Mesendoderm (in vitro differentiated cells): Measurements from ENCODE around the gene NDUFB7.

Experiments used
- DNase-seq: peaks from one replicate; pipeline ENCODE4 v3.0.0; 2013
- H2AK5ac ChIP-seq: 2 replicates; pipeline ENCODE4 v1.6.1; 2013; ENCODE audit warnings: low read length, inconsistent platforms
- H2BK120ac ChIP-seq: 2 replicates; pipeline ENCODE4 v1.6.1; 2013; ENCODE audit warnings: low read depth, mild to moderate bottlenecking, low read length, moderate library complexity, mixed read lengths
- H2BK15ac ChIP-seq: replicated peaks from 2 replicates; pipeline ENCODE4 v1.6.1; 2013; ENCODE audit warnings: low read depth, mild to moderate bottlenecking, moderate library complexity
- H2BK5ac ChIP-seq: 2 replicates; pipeline ENCODE4 v1.6.1; 2013; ENCODE audit warnings: low read length, inconsistent platforms
- H3K18ac ChIP-seq: 2 replicates; pipeline ENCODE4 v1.6.1; 2013; ENCODE audit warnings: mild to moderate bottlenecking, low read length, mixed read lengths
- H3K23ac ChIP-seq: one replicate; pipeline ENCODE4 v1.6.1; 2013; ENCODE audit warnings: low read length
- H3K27ac ChIP-seq: 2 replicates; pipeline ENCODE4 v1.5.1; 2013; ENCODE audit warnings: low read depth, mild to moderate bottlenecking, inconsistent platforms, low read length, moderate library complexity
- H3K27me3 ChIP-seq: 2 replicates; pipeline ENCODE4 v1.6.1; 2013; ENCODE audit warnings: low read length, control low read depth, mild to moderate bottlenecking, inconsistent platforms; ENCODE audit not compliant: insufficient read depth, poor library complexity
- H3K36me3 ChIP-seq: 2 replicates; pipeline ENCODE4 v1.6.1; 2013; ENCODE audit warnings: low read length, inconsistent platforms; ENCODE audit not compliant: control insufficient read depth, insufficient read depth
- H3K4ac ChIP-seq: one replicate; pipeline ENCODE4 v1.6.1; 2013; ENCODE audit warnings: low read depth, mild to moderate bottlenecking, low read length, moderate library complexity
- H3K4me1 ChIP-seq: 2 replicates; pipeline ENCODE4 v1.6.1; 2013; ENCODE audit warnings: low read depth, low read length, inconsistent platforms; ENCODE audit not compliant: control insufficient read depth
- H3K4me2 ChIP-seq: 2 replicates; pipeline ENCODE4 v1.6.1; 2013; ENCODE audit warnings: low read length
- H3K4me3 ChIP-seq: 2 replicates; pipeline ENCODE4 v1.5.1; 2013; ENCODE audit warnings: mild to moderate bottlenecking, low read length
- H3K56ac ChIP-seq: one replicate; pipeline ENCODE4 v1.6.1; 2013; ENCODE audit warnings: low read length
- H3K79me1 ChIP-seq: 2 replicates; pipeline ENCODE4 v1.6.1; 2013; ENCODE audit warnings: low read length, inconsistent platforms
- H3K79me2 ChIP-seq: 2 replicates; pipeline ENCODE4 v1.6.1; 2013; ENCODE audit warnings: mild to moderate bottlenecking, low read length; ENCODE audit not compliant: control insufficient read depth, insufficient read depth
- H3K9ac ChIP-seq: 2 replicates; pipeline ENCODE4 v1.6.1; 2013; ENCODE audit warnings: low read length, inconsistent platforms
- H4K5ac ChIP-seq: one replicate; pipeline ENCODE4 v1.6.1; 2013; ENCODE audit warnings: low read length
- H4K8ac ChIP-seq: one replicate; pipeline ENCODE4 v1.6.1; 2013; ENCODE audit warnings: low read depth, mild to moderate bottlenecking, control low read depth, low read length, moderate library complexity
- WGBS: extraction: QIAGEN DNeasy Blood & Tissue Kit; methylation state at CpG from one replicate; pipeline ENCODE4 v1.1.7; 2013; ENCODE audit warnings: low lambda C conversion rate, missing lambda C conversion rate; ENCODE audit not compliant: insufficient coverage; ENCODE audit errors: extremely low coverage; 5-methylcytosine and 5-hydroxymethylcytosine counted together

Gene NDUFB7

GRCh38 chr19:14561249-14561648 is 10.6 kb downstream of the NDUFB7 start:
- Histone ChIP-seq H3K27ac (peak overlapping the region; percentile 59), H3K4ac (no peak overlapping the region), H3K23ac (no peak overlapping the region), H2BK15ac (no peak overlapping the region), H3K4me3 (no peak overlapping the region), H2AK5ac (no peak overlapping the region), H2BK120ac (no peak overlapping the region), H3K18ac (no peak overlapping the region), H4K8ac (no peak overlapping the region), H3K4me2 (no peak overlapping the region), H4K5ac (no peak overlapping the region), H3K36me3 (no peaks in the 10 kb centered on the region), H3K27me3 (no peaks in the 10 kb centered on the region), H3K4me1 (peaks cover 7% of the 10 kb centered on the region), H3K9ac (peak overlapping the region; percentile 43), H3K79me2 (peaks cover 12% of the 10 kb centered on the region), H3K79me1 (peaks cover 10% of the 10 kb centered on the region), H3K56ac (peak overlapping the region; percentile 50), H2BK5ac (no peak overlapping the region)
- WGBS = no CpG with 5 or more reads among the region's 8 CpGs
- DNase-seq = no peak

- H3K23ac ChIP-seq = no peak overlapping the region
These were observed 11.1 kb downstream of the NDUFB7 start for GRCh38 chr19:14560776-14561108.

GRCh38 chr19:14559916-14560775 is 11.7 kb downstream of the NDUFB7 start:
- Histone ChIP-seq H2BK5ac (no peak overlapping the region), H3K27me3 (no peaks in the 10 kb centered on the region), H4K5ac (no peak overlapping the region), H3K4me3 (no peak overlapping the region), H3K79me1 (peaks cover 10% of the 10 kb centered on the region), H2BK15ac (no peak overlapping the region), H3K9ac (peak overlapping the region; percentile 42), H4K8ac (no peak overlapping the region), H3K36me3 (no peaks in the 10 kb centered on the region), H3K27ac (peak overlapping the region; percentile 25), H2BK120ac (no peak overlapping the region), H3K4me1 (peaks cover 7% of the 10 kb centered on the region), H3K18ac (no peak overlapping the region), H3K23ac (no peak overlapping the region), H3K79me2 (peaks cover 12% of the 10 kb centered on the region), H3K4ac (no peak overlapping the region), H3K4me2 (no peak overlapping the region), H3K56ac (peak overlapping the region; percentile 73), H2AK5ac (peak overlapping the region; percentile 38)
- DNase-seq = no peak
- WGBS = no CpG with 5 or more reads among the region's 28 CpGs

More at GRCh38 chr19:14560776-14561108, 11.1 kb downstream of the NDUFB7 start:
- H4K5ac ChIP-seq = no peak overlapping the region
- peaks cover 10% of the 10 kb centered on the region for H3K79me1 ChIP-seq
- H2BK5ac ChIP-seq = no peak overlapping the region
- H3K9ac ChIP-seq = peak overlapping the region; percentile 42
- H3K27me3 ChIP-seq = no peaks in the 10 kb centered on the region
- no peak overlapping the region for H4K8ac ChIP-seq
- no peak overlapping the region for H3K27ac ChIP-seq
- H3K4ac ChIP-seq = no peak overlapping the region
- no peak for DNase-seq
- no peak overlapping the region for H3K4me3 ChIP-seq
- H3K18ac ChIP-seq = no peak overlapping the region
- peaks cover 12% of the 10 kb centered on the region for H3K79me2 ChIP-seq
- no peak overlapping the region for H2BK15ac ChIP-seq
- WGBS = no CpG with 5 or more reads among the region's 6 CpGs
- peaks cover 7% of the 10 kb centered on the region for H3K4me1 ChIP-seq
- H3K36me3 ChIP-seq = no peaks in the 10 kb centered on the region
- H3K4me2 ChIP-seq = no peak overlapping the region
- H2BK120ac ChIP-seq = no peak overlapping the region
- H2AK5ac ChIP-seq = peak overlapping the region; percentile 38
- peak overlapping the region; percentile 73 for H3K56ac ChIP-seq

- Histone ChIP-seq H2BK120ac (no peak overlapping the region), H3K27me3 (no peaks in the 10 kb centered on the region), H4K5ac (no peak overlapping the region), H3K4me3 (no peak overlapping the region), H3K56ac (peak overlapping the region; percentile 73), H3K4me2 (no peak overlapping the region), H3K79me1 (peaks cover 10% of the 10 kb centered on the region), H3K23ac (no peak overlapping the region), H3K36me3 (no peaks in the 10 kb centered on the region), H3K27ac (peak overlapping the region; percentile 32), H4K8ac (no peak overlapping the region), H3K79me2 (peaks cover 12% of the 10 kb centered on the region), H3K9ac (peak overlapping the region; percentile 17), H3K4me1 (peaks cover 7% of the 10 kb centered on the region), H2BK15ac (no peak overlapping the region), H3K4ac (no peak overlapping the region), H2BK5ac (no peak overlapping the region), H2AK5ac (no peak overlapping the region), H3K18ac (no peak overlapping the region)
- whole genome bisulfite sequencing = no CpG with 5 or more reads among the region's 23 CpGs
- no peak for DNase-seq
These were observed 13.3 kb downstream of the NDUFB7 start for GRCh38 chr19:14558370-14559066.

GRCh38 chr19:14556662-14557188 is 15.1 kb downstream of the NDUFB7 start:
- peaks cover 2% of the 10 kb centered on the region for H3K4me1 ChIP-seq
- peaks cover 18% of the 10 kb centered on the region for H3K79me1 ChIP-seq
- H3K9ac ChIP-seq = peak overlapping the region; percentile 37
- no peak overlapping the region for H4K8ac ChIP-seq
- H2AK5ac ChIP-seq = no peak overlapping the region
- no peak overlapping the region for H3K4ac ChIP-seq
- no peak overlapping the region for H3K18ac ChIP-seq
- no peak overlapping the region for H2BK15ac ChIP-seq
- H4K5ac ChIP-seq = no peak overlapping the region
- H3K4me3 ChIP-seq = no peak overlapping the region
- no CpG with 5 or more reads among the region's 18 CpGs for WGBS
- H2BK120ac ChIP-seq = no peak overlapping the region
- peak overlapping the region; percentile 54 for H3K56ac ChIP-seq
- DNase-seq = peak; percentile 88
- no peaks in the 10 kb centered on the region for H3K27me3 ChIP-seq
- no peaks in the 10 kb centered on the region for H3K36me3 ChIP-seq
- no peak overlapping the region for H2BK5ac ChIP-seq
- H3K27ac ChIP-seq = no peak overlapping the region
- peaks cover 12% of the 10 kb centered on the region for H3K79me2 ChIP-seq
- no peak overlapping the region for H3K4me2 ChIP-seq
- no peak overlapping the region for H3K23ac ChIP-seq
